HG02973 (cell line): ENCODE measurements around the gene GNG13.
"Not testable (repeated sequence)": the region's sequence is repeated elsewhere in the genome, so short reads cannot be mapped to it uniquely, and the experiment has no call there.

ENCODE experiments used
- ATAC-seq: cut with Tn5 transposase; IDR thresholded peaks from one replicate; pipeline ENCODE4 v1.9.1; 2021; ENCODE audit warnings: moderate library complexity; ENCODE audit not compliant: unreplicated experiment

GNG13 gene

GRCh38 chr16:781346-782010 is 19.1 kb downstream of the GNG13 start:
- ATAC-seq = no peak

GRCh38 chr16:780296-780695 is 20.2 kb downstream of the GNG13 start:
- no peak for ATAC-seq

- no peak for ATAC-seq
Observed at GRCh38 chr16:779561-779960, 21.0 kb downstream of the GNG13 start.

GRCh38 chr16:778909-779527 is 21.5 kb downstream of the GNG13 start:
- ATAC-seq = no peak

GRCh38 chr16:778447-778846 is 22.1 kb downstream of the GNG13 start:
- ATAC-seq = no peak

- no peak for ATAC-seq
Observed at GRCh38 chr16:777826-778225, 22.7 kb downstream of the GNG13 start.

- no peak for ATAC-seq
Observed at GRCh38 chr16:776824-777223, 23.7 kb downstream of the GNG13 start.

GRCh38 chr16:776298-776697 is 24.2 kb downstream of the GNG13 start:
- ATAC-seq = not testable (repeated sequence)

GRCh38 chr16:775236-775796 is 25.2 kb downstream of the GNG13 start:
- no peak for ATAC-seq

- ATAC-seq = no peak
Observed at GRCh38 chr16:774086-775001, 26.2 kb downstream of the GNG13 start.

- no peak for ATAC-seq
Observed at GRCh38 chr16:772959-773358, 27.6 kb downstream of the GNG13 start.

- ATAC-seq = no peak
Observed at GRCh38 chr16:770411-770810, 30.1 kb downstream of the GNG13 start.

GRCh38 chr16:769934-770333 is 30.6 kb downstream of the GNG13 start:
- ATAC-seq = no peak

- ATAC-seq = no peak
Observed at GRCh38 chr16:769184-769784, 31.2 kb downstream of the GNG13 start.

GRCh38 chr16:768428-768827 is 32.1 kb downstream of the GNG13 start:
- no peak for ATAC-seq

GRCh38 chr16:767743-768235 is 32.7 kb downstream of the GNG13 start:
- ATAC-seq = no peak

- no peak for ATAC-seq
Observed at GRCh38 chr16:766820-767640, 33.5 kb downstream of the GNG13 start.

- no peak for ATAC-seq
Observed at GRCh38 chr16:766008-766819, 34.3 kb downstream of the GNG13 start.

- no peak for ATAC-seq
Observed at GRCh38 chr16:765488-765865, 35.1 kb downstream of the GNG13 start.
